GM12865 (cell line): Measurements from ENCODE around the gene RNASE1.
"Not testable (repeated sequence)": the region's sequence is repeated elsewhere in the genome, so short reads cannot be mapped to it uniquely, and the experiment has no call there.

Source experiments
- DNase-seq: peaks from one replicate; pipeline ENCODE4 v3.0.0; 2010; ENCODE audit warnings: low read depth
- H3K4me3 ChIP-seq: 2 replicates; pipeline ENCODE4 v1.5.1; 2011; ENCODE audit warnings: mild to moderate bottlenecking, low read depth, low read length, control low read depth
- CTCF ChIP-seq: IDR thresholded peaks from 2 replicates; pipeline ENCODE4 v1.5.1; 2011; ENCODE audit warnings: low read length, control low read depth, low read depth, inconsistent platforms; ENCODE audit not compliant: insufficient read depth; ENCODE audit errors: missing control alignments

RNASE1 gene

GRCh38 chr14:20820063-20820904, 17.6 kb upstream of the RNASE1 start:
- DNase-seq: no peak
- no peak overlapping the region for H3K4me3 ChIP-seq
- no peak for TF ChIP-seq CTCF

GRCh38 chr14:20818861-20819260, 16.2 kb upstream of the RNASE1 start:
- no peak overlapping the region for H3K4me3 ChIP-seq
- DNase-seq: no peak
- TF ChIP-seq CTCF: no peak

GRCh38 chr14:20815946-20816345, 13.3 kb upstream of the RNASE1 start:
- DNase-seq, H3K4me3 ChIP-seq: not testable (repeated sequence)

GRCh38 chr14:20811986-20812975, 9.6 kb upstream of the RNASE1 start:
- no peak for DNase-seq
- no peak overlapping the region for H3K4me3 ChIP-seq
- TF ChIP-seq CTCF: no peak

- no peak overlapping the region for H3K4me3 ChIP-seq
- no peak for DNase-seq
- no peak for TF ChIP-seq CTCF
Observed at GRCh38 chr14:20809917-20810316, 7.3 kb upstream of the RNASE1 start.

- TF ChIP-seq CTCF: no peak
- no peak overlapping the region for H3K4me3 ChIP-seq
Observed at GRCh38 chr14:20808162-20808483, 5.5 kb upstream of the RNASE1 start.

More at GRCh38 chr14:20808162-20808483, 5.5 kb upstream of the RNASE1 start:
- no peak for DNase-seq
